ENCODE measurements around the gene LUZP2.

Gene LUZP2

GRCh38 chr11:24496736-24497725 is at the start of gene LUZP2:
Gene LUZP2 (plus strand): TSS chr11:24497053.
- DNase-seq: no peak

GRCh38 chr11:24453129-24453718 is 43.6 kb upstream of the LUZP2 start:
- DNase-seq: no peak

- no peak for DNase-seq
Observed at GRCh38 chr11:24457985-24458384, 38.9 kb upstream of the LUZP2 start.

- no peak for DNase-seq
Observed at GRCh38 chr11:24470431-24470830, 26.4 kb upstream of the LUZP2 start.

DNA sequence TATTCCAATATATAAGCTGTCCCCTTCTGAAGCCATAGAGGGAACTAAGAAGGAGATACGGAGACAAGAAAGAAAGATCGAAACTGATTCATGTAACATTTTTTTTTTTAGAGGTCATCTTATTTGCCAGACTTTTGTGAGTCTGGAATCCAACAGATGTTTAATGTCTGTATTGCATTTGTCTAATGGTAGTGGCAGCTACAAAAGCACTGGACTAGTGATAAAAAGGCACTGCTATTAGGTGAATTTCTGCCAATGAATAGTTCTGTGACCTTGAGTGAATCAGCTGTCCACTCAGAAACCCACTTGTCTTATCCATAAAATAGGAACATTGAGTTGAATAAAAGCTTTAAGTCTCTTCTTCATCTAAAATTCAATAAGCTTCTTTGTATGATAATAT is 25.8 kb upstream of the LUZP2 start:
- no peak for DNase-seq

- no peak for DNase-seq
Observed at GRCh38 chr11:24478718-24479117, 18.1 kb upstream of the LUZP2 start.

- DNase-seq: no peak
Observed at GRCh38 chr11:24489477-24489876, 7.4 kb upstream of the LUZP2 start.

DNA sequence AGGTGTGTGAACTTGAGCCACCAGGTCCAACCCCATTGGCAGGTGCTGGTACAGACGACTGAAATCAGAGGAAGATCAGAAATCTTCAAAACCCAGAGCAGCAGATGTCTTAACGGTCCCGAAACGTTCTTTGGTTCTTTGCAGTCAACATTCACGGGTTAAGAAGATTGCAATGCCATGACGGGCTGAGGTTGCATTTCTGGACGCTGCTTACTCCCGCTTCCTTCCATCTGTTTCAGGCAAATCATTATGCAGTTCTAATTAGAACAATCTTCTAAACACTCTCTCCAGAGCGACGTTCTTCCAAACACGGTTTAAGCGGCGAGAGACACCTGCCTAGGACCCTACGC is 492 bp upstream of the LUZP2 start:
- no peak for DNase-seq

GRCh38 chr11:24497831-24498230 is 978 bp downstream of the LUZP2 start:
- no peak for DNase-seq

DNA sequence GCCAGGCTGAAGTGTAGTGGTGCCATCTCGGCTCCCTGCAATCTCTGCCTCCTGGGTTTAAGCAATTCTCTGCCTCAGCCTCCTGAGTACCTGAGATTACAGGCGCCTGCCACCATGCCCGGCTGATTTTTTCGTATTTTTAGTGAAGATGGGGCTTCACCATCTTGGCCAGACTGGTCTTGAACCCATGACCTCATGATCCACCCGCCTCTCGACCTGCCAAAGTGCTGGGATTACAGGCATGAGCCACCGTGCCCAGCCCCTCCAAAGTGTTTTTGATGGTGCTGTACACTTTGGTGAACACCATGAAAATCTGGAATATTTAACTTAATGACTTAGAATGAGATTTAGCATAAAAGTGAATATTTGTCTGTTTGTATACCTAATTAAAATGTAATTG is 5.6 kb downstream of the LUZP2 start:
- no peak for DNase-seq

DNA sequence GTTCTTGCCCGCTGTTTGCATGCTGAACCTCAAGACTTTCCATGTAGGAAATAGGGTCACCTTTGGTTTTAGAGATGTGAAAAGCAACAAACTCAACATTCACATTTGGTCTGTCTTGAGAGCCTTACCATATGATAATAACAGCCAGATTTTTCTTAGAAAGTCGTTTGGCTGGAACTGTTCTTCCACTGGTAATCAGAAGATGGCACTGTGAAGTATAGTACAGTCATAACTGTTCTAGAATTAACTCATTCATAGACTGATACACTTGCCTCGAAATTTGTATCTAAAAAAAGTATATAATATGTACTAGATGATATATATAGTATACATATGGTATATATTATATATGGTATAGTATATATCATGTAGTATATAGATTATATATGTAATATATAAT is 12.3 kb downstream of the LUZP2 start:
- no peak for DNase-seq

- no peak for DNase-seq
Observed at GRCh38 chr11:24511511-24511910, 14.7 kb downstream of the LUZP2 start.

- DNase-seq: no peak
Observed at GRCh38 chr11:24513479-24514218, 16.8 kb downstream of the LUZP2 start.

GRCh38 chr11:24514219-24514594 is 17.4 kb downstream of the LUZP2 start:
- no peak for DNase-seq

DNA sequence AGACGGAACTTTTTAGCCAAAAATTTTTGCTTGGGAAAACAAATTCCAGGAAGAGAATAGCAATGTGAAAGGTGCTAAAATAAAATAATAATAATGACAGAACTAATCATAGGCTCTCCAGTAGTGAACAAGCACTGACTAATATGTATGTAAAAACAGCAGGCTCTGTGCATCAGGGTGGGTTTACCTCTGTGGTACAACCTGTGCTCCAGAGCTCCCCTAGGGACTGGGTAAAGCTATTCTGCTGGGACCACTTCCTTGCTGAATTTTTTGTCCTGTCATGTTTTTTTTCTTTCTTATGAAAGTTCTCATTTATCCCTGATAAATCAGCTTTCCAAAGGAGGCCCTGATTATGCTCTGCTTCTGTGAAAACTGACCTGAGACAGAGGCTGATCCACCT is 18.8 kb downstream of the LUZP2 start:
- no peak for DNase-seq

DNA sequence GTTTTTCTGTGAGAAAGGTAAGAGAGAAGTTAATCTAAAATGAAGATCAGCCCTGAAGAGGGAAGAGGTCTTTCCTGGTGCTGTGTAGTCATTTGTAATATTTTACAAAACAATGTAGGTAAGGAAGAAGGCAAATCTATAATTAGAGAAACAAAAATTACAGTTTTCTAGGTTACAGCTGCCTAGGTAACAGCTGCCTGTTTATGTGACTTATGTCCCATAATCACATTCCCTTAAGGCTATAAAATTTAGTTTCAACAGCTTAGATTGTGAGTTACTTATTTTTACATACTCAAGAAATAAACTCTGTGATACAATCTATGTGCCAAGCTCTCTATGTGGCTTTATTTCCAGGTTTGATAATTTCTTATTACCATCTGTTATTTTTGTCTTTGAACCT is 19.8 kb downstream of the LUZP2 start:
- DNase-seq: no peak

GRCh38 chr11:24521601-24522000 is 24.7 kb downstream of the LUZP2 start:
- DNase-seq: no peak

DNA sequence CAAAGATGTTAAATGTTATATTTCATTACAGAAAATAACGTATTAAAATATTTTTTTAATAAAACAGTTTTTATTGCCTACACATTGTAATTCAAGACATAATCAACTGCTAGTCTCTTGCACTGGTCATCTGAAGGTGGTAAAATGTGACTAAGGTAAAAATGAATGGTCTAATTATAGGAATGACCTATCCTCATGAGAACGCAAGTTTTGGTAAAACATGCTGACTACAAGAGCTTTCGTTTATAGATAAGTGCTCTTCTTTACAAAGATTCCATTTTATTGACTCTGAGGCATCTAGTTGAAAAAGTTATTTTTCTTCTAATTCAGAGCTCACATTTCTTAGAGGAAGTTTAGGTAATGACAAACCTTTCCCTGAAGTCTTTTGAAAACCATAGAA is 27.3 kb downstream of the LUZP2 start:
- no peak for DNase-seq

- no peak for DNase-seq
Observed at GRCh38 chr11:24531528-24531927, 34.7 kb downstream of the LUZP2 start.

DNA sequence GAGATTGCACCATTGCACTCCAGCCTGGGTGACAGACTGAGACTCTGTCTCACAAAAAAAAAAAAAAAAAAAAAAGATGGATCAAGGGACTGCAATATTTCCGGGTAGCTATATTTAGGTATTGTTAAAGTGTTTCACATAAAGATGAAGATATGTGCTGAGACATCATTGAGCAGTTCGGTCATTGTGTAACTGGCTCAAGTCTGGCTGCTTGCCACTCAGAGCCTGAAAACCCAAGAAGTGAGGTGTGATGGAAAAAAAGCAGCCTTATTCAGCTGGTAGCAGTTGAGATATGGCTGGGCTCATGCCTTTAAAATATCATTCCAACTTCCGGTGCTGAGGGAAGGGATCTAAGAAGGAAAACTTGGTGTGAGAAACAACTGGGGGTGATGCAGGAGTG is 46.9 kb downstream of the LUZP2 start:
- DNase-seq: no peak

DNA sequence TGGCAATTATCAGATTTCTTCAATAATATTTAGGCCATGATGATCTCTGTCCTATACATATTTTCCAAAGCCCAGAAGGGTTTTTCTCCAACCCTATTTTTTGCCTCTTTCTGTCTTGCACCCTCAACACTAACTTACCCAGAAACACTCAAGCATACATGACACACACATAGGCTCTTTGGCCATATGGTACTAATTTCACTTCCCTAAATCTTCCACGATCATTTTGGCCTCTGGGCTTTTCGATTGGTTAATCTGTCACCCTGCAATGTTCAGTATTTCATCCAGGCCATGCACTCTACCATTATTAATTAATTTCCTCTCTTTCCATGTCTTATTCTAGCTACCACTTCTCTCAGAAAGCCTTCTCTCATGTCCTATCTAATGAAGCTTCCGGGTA is 59.8 kb downstream of the LUZP2 start:
- DNase-seq: no peak

DNA sequence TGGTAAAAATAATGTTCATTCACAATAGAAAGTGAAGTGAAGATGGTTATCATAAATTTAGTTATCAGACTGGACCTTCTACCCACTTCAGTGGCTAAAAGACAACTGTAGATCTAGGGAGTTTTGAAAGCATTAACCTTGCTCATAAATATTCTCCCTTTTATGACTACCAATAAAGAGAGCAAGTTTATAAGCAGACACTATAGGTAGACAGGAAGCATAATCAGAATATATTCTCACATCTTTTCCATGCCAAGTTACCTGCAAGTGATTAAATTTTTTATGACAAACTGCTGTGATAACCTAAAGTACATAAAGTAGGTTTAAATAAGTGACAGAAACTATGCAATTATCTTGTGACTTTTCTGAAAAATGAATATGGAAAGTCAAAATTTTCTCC is 62.5 kb downstream of the LUZP2 start:
- no peak for DNase-seq

DNA sequence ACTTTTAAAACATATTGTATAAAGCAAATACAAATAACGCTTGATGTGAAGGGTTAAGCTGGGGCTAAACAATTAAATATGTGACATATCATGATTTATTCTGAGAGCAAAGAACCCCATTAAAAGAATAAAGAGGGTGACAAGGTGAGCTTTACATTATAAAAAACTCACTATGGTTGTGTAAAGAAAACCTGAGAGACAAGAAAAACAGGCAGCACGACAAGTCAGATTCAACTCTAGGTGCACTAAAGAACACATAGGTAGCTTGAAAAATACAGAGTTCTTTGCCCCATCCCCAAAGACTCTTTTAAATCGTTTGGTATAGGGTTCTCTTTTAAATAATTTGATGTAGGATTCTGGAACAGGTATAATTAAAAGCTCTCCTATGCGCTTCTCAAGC is 63.5 kb downstream of the LUZP2 start:
- DNase-seq: no peak

DNA sequence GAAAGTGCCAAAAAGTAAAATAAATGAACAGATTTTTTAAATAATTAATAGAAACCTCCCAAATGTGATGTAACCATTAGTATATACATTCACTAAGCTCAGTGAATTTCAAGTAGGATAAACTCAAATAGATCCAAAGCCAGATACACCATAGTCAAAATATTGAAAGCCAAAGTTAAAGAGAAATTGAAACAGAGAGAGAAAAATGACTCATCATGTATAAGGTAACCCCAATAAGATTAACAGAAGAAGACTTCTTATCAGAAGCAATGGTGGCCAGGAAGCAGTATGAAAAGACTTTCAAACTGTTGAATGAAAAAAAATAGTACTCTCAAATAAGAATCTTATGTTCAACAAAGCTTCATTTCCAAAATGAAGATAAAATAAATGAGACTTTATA is 70.5 kb downstream of the LUZP2 start:
- no peak for DNase-seq
